ENCODE results near the gene TUSC2.

Gene TUSC2

GRCh38 chr3:50294089-50294488 lies 33.9 kb downstream of the TUSC2 start:
- H4K20me1 ChIP-seq (ENCODE audit: insufficient read depth, low read length) = no peaks in the 10 kb centered on the region

GRCh38 chr3:50293079-50293801 lies 34.8 kb downstream of the TUSC2 start:
- Histone ChIP-seq H3K27me3 (ENCODE audit: insufficient read depth, low read length) (no peaks in the 10 kb centered on the region), H4K20me1 (ENCODE audit: insufficient read depth, low read length) (no peaks in the 10 kb centered on the region), H3K79me2 (ENCODE audit: insufficient read depth, low read length) (peaks cover 10% of the 10 kb centered on the region), H3K9me2 (ENCODE audit: low read depth, low read length) (no peaks in the 10 kb centered on the region), H3K36me3 (ENCODE audit: insufficient read depth, low read length) (peaks cover 25% of the 10 kb centered on the region), H3K27ac (ENCODE audit: low read depth, low read length, poor library complexity, severe bottlenecking) (peak overlapping the region; percentile 50), H3K4me3 (ENCODE audit: low read depth, low read length, poor library complexity, severe bottlenecking) (peak overlapping the region; percentile 99), H3F3A (ENCODE audit: insufficient read depth, low read length) (no peaks in the 10 kb centered on the region), H3K9me3 (ENCODE audit: low read length) (no peaks in the 10 kb centered on the region), H2AFZ (ENCODE audit: low read length) (no peak overlapping the region), H3K9ac (ENCODE audit: low read length) (peak overlapping the region; percentile 81), H3K4me2 (ENCODE audit: low read length) (peak overlapping the region; percentile 83), H3K4me1 (ENCODE audit: insufficient read depth, low read length, severe bottlenecking) (peaks cover 22% of the 10 kb centered on the region)
- TF ChIP-seq CTCF (IDR thresholded peaks at IDR 0.05; ENCODE audit: low read length) (no peak), EZH2 (IDR thresholded peaks at IDR 0.05; ENCODE audit: borderline replicate concordance, low read length) (no peak)

More at GRCh38 chr3:50294089-50294488, 33.9 kb downstream of the TUSC2 start:
- TF ChIP-seq CTCF (IDR thresholded peaks at IDR 0.05; ENCODE audit: low read length) (no peak), EZH2 (IDR thresholded peaks at IDR 0.05; ENCODE audit: borderline replicate concordance, low read length) (no peak)
- Histone ChIP-seq H3K36me3 (ENCODE audit: insufficient read depth, low read length) (peaks cover 17% of the 10 kb centered on the region), H3K4me3 (ENCODE audit: low read depth, low read length, poor library complexity, severe bottlenecking) (no peak overlapping the region), H2AFZ (ENCODE audit: low read length) (no peak overlapping the region), H3K9me2 (ENCODE audit: low read depth, low read length) (no peaks in the 10 kb centered on the region), H3K27ac (ENCODE audit: low read depth, low read length, poor library complexity, severe bottlenecking) (no peak overlapping the region), H3K4me1 (ENCODE audit: insufficient read depth, low read length, severe bottlenecking) (peaks cover 28% of the 10 kb centered on the region), H3F3A (ENCODE audit: insufficient read depth, low read length) (no peaks in the 10 kb centered on the region), H3K4me2 (ENCODE audit: low read length) (no peak overlapping the region), H3K9me3 (ENCODE audit: low read length) (no peaks in the 10 kb centered on the region), H3K9ac (ENCODE audit: low read length) (no peak overlapping the region), H3K79me2 (ENCODE audit: insufficient read depth, low read length) (peaks cover 10% of the 10 kb centered on the region), H3K27me3 (ENCODE audit: insufficient read depth, low read length) (no peaks in the 10 kb centered on the region)

GRCh38 chr3:50292159-50293078 lies 35.6 kb downstream of the TUSC2 start, which contains the start of gene IFRD2:
Gene IFRD2, minus strand, starts transcription at chr3:50292429. Its CDS starts 155 bp downstream, at chr3:50292274.
- H3K27me3 ChIP-seq (ENCODE audit: insufficient read depth, low read length) = no peaks in the 10 kb centered on the region
- H3F3A ChIP-seq (ENCODE audit: insufficient read depth, low read length) = no peaks in the 10 kb centered on the region
- peaks cover 33% of the 10 kb centered on the region for H3K36me3 ChIP-seq (ENCODE audit: insufficient read depth, low read length)
- H4K20me1 ChIP-seq (ENCODE audit: insufficient read depth, low read length) = no peaks in the 10 kb centered on the region
- H3K79me2 ChIP-seq (ENCODE audit: insufficient read depth, low read length) = peaks cover 10% of the 10 kb centered on the region
- peak within 1 kb of the TSS; percentile 99 for H3K9ac ChIP-seq (ENCODE audit: low read length)
- H3K27ac ChIP-seq (ENCODE audit: low read depth, low read length, poor library complexity, severe bottlenecking) = peak within 1 kb of the TSS; percentile 50
- H3K9me3 ChIP-seq (ENCODE audit: low read length) = no peaks in the 10 kb centered on the region
- H3K4me2 ChIP-seq (ENCODE audit: low read length) = peak within 1 kb of the TSS; percentile 95
- H3K4me1 ChIP-seq (ENCODE audit: insufficient read depth, low read length, severe bottlenecking) = peaks cover 19% of the 10 kb centered on the region
- H2AFZ ChIP-seq (ENCODE audit: low read length) = no peak within 1 kb of the TSS
- peak within 1 kb of the TSS; percentile 99 for H3K4me3 ChIP-seq (ENCODE audit: low read depth, low read length, poor library complexity, severe bottlenecking)
- TF ChIP-seq CTCF (IDR thresholded peaks at IDR 0.05; ENCODE audit: low read length) (no peak), EZH2 (IDR thresholded peaks at IDR 0.05; ENCODE audit: borderline replicate concordance, low read length) (no peak)
- no peaks in the 10 kb centered on the region for H3K9me2 ChIP-seq (ENCODE audit: low read depth, low read length)
